Measurements from ENCODE around the gene OR6C4.

DNA sequence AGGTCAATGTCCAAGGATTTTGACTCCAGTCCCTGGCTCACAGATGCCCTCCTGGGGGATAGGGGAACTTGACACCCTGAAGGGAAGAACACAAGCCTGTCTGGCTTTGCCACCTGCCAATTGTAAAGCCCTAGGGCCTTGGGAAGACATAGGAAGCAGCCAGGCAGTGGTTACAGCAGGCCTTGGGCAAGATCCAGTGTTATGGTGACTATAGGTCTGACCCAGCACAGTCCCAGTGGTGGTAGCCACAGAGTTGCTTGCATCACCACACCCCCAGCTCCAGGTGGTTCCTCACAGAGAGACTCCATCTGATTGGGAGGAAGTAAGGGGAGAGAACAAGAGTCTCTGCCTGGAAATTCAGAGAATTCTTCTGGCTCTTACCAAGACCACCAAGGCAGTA lies 33.0 kb upstream of the OR6C4 start:
- TF ChIP-seq, protein P1, sequence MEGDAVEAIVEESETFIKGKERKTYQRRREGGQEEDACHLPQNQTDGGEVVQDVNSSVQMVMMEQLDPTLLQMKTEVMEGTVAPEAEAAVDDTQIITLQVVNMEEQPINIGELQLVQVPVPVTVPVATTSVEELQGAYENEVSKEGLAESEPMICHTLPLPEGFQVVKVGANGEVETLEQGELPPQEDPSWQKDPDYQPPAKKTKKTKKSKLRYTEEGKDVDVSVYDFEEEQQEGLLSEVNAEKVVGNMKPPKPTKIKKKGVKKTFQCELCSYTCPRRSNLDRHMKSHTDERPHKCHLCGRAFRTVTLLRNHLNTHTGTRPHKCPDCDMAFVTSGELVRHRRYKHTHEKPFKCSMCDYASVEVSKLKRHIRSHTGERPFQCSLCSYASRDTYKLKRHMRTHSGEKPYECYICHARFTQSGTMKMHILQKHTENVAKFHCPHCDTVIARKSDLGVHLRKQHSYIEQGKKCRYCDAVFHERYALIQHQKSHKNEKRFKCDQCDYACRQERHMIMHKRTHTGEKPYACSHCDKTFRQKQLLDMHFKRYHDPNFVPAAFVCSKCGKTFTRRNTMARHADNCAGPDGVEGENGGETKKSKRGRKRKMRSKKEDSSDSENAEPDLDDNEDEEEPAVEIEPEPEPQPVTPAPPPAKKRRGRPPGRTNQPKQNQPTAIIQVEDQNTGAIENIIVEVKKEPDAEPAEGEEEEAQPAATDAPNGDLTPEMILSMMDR (conservative IDR thresholded peaks at IDR 0.05; ENCODE audit: low read length): no peak
- no peak for TF ChIP-seq EZH2phosphoT487 (IDR thresholded peaks at IDR 0.05; ENCODE audit: borderline replicate concordance)
